Thoracic aorta (tissue), 2 donors: ENCODE results near the gene CLEC5A. TPM values are rescaled to one million over a fixed set of nuclear protein-coding genes. Genes with fewer than 3 reads are reported as not detected.

Experiments used
- ATAC-seq: fragments of 150-250 bp; one replicate; pipeline ENCODE4 v1.8.0; 2017; ENCODE audit warnings: low read depth; ENCODE audit not compliant: insufficient number of reproducible peaks, low FRiP score
- DNase-seq: peaks from one replicate; pipeline ENCODE4 v3.0.0-alpha.2; 2020; ENCODE audit warnings: low spot score
- H3K27ac ChIP-seq, 2 donors: fragments of 200-600 bp; sonication (generic); 1 replicate in 1 of 2; 2 replicates in 1 of 2; pipeline ENCODE4 v1.5.1; 2016; ENCODE audit warnings: mild to moderate bottlenecking in 2 of 2, moderate library complexity in 2 of 2
- H3K27me3 ChIP-seq: fragments of 200-600 bp; sonication (generic); replicated peaks from 2 replicates; pipeline ENCODE4 v1.6.0; 2016; ENCODE audit warnings: mild to moderate bottlenecking; ENCODE audit not compliant: insufficient read depth
- H3K36me3 ChIP-seq: fragments of 200-600 bp; sonication (generic); one replicate; pipeline ENCODE4 v1.5.1; 2016
- H3K4me1 ChIP-seq, 2 donors: fragments of 200-600 bp; sonication (generic); 1 replicate in 1 of 2; 2 replicates in 1 of 2; pipeline versions ENCODE4 v1.5.1 to v1.6.0; 2016; ENCODE audit warnings: low read depth in 2 of 2, mild to moderate bottlenecking in 1 of 2; ENCODE audit not compliant: control insufficient read depth in 1 of 2
- H3K4me3 ChIP-seq: fragments of 200-600 bp; sonication (generic); 2 replicates; pipeline ENCODE4 v1.5.1; 2016; ENCODE audit warnings: mild to moderate bottlenecking
- H3K9me3 ChIP-seq: fragments of 200-600 bp; sonication (generic); 2 replicates; pipeline ENCODE4 v1.5.1; 2016
- total RNA-seq, 2 donors: library from RNA; depleted of rRNA; stranded (reverse); fragments of >200 nt; gene quantifications; one replicate each; pipeline versions ENCODE4 v1.1.0 to v1.2.3, GENCODE V29; 2016
- TF ChIP-seq, protein P1 (sequence below): fragments of 200-600 bp; sonication (generic); IDR thresholded peaks from one replicate; pipeline ENCODE4 v1.5.1; 2019; ENCODE audit warnings: antibody characterized with exemption

Gene CLEC5A
- 1 to 10 TPM; 3.0 to 3.7 TPM for total RNA-seq

DNA sequence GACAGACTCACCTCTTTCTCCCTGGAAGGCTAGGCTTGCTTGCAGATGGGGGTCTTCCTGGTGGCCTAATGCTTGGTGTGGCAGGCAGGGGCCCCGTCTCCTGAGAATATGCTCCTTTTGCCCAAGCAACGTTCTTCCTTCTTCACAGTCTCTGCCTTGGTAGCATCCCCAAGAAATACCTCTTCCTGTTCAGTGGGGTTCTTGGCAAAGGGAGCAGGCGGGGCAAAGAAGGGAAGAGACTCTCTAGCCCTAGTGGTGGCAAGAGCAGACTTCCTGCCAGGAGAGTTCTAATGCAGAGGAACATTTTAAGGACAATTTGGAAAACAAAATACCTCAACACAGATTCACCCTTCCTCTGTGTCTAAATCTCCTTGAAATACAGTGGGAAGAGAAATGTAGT lies at the start of gene CLEC5A:
Gene CLEC5A, minus strand, starts transcription at position 179 of the 400 bp plus-strand sequence. CDS start 682 bp downstream, outside the sequence.
- H3K9me3 ChIP-seq = peaks cover 3% of the 10 kb centered on the region
- no peak within 1 kb of the TSS for H3K27ac ChIP-seq
- ATAC-seq (no peak), DNase-seq (no peak)
- H3K4me1 ChIP-seq = no peaks in the 10 kb centered on the region
- H3K4me3 ChIP-seq = peak within 1 kb of the TSS; percentile 29
- no peaks in the 10 kb centered on the region for H3K27me3 ChIP-seq
- no peaks in the 10 kb centered on the region for H3K36me3 ChIP-seq
- TF ChIP-seq, protein P1, sequence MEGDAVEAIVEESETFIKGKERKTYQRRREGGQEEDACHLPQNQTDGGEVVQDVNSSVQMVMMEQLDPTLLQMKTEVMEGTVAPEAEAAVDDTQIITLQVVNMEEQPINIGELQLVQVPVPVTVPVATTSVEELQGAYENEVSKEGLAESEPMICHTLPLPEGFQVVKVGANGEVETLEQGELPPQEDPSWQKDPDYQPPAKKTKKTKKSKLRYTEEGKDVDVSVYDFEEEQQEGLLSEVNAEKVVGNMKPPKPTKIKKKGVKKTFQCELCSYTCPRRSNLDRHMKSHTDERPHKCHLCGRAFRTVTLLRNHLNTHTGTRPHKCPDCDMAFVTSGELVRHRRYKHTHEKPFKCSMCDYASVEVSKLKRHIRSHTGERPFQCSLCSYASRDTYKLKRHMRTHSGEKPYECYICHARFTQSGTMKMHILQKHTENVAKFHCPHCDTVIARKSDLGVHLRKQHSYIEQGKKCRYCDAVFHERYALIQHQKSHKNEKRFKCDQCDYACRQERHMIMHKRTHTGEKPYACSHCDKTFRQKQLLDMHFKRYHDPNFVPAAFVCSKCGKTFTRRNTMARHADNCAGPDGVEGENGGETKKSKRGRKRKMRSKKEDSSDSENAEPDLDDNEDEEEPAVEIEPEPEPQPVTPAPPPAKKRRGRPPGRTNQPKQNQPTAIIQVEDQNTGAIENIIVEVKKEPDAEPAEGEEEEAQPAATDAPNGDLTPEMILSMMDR = no peak

DNA sequence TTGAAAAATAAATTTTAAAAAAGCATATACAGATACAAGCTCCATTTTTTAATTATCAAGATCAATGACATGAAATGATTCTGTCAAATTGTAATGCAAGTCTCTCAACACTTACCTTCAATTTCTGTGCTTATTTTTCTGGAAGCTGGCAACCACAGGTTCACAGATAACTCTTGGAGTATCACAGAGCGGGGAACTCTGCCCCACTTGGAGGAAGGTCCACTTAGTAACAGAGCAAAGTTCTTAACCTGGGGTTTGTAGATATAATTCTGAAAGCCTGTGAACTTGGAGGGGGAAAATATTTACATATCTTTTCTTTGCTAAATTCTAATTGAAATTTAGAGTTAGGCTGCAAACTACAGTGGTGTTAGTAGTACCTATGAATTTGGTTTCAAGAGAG lies 46.6 kb upstream of the CLEC5A start:
- ATAC-seq (no peak), DNase-seq (no peak)
- Histone ChIP-seq H3K4me1 (no peaks in the 10 kb centered on the region), H3K27me3 (no peaks in the 10 kb centered on the region), H3K4me3 (no peak overlapping the region), H3K27ac (no peak overlapping the region), H3K9me3 (no peaks in the 10 kb centered on the region), H3K36me3 (no peaks in the 10 kb centered on the region)
- TF ChIP-seq, protein P1 = no peak

DNA sequence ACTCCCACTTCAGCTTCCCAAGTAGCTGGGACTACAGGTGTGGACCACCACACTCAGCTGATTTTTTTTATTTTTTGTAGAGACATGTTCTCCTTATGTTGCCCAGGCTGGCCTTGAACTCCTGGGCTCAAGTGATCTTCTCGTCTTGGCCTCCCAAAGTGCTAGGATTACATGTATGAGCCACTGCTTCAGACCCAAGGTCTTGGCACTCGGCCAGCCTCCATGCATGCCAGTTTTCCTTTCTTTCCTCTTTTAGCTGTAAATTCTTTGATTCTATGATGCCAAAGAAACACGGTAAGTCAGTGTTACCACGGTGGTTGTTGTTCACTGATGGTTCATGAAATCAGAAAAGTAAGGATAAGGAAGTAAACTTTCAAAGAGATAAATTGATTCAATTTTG lies 45.9 kb upstream of the CLEC5A start:
- no peak overlapping the region for H3K4me3 ChIP-seq
- H3K36me3 ChIP-seq = no peaks in the 10 kb centered on the region
- no peak for DNase-seq
- TF ChIP-seq, protein P1 = no peak
- no peak overlapping the region for H3K27ac ChIP-seq
- no peaks in the 10 kb centered on the region for H3K4me1 ChIP-seq
- H3K9me3 ChIP-seq = no peaks in the 10 kb centered on the region
- no peaks in the 10 kb centered on the region for H3K27me3 ChIP-seq
- no peak for ATAC-seq

DNA sequence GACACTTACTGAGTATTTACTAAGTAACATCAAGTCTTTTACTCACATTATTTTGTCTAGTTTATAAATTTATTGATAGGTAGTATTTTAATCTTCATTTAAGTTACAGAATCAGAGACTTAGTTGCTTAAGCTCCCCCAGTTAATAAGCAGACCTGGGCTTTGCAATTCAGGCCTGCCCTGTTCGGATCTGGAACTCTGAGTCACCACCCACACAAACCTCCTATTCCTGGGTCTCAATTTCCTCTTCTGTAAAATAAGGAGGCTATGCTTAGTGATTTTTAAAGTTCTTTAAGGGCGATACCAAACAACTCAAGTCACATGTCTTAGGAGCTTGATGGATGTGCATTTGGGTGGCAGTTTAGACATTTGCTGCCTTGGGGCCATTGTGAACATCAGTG lies 45.4 kb upstream of the CLEC5A start:
- TF ChIP-seq, protein P1 = no peak
- Histone ChIP-seq H3K9me3 (no peaks in the 10 kb centered on the region), H3K4me1 (no peaks in the 10 kb centered on the region), H3K27ac (no peak overlapping the region), H3K36me3 (no peaks in the 10 kb centered on the region), H3K4me3 (no peak overlapping the region), H3K27me3 (no peaks in the 10 kb centered on the region)
- ATAC-seq (no peak), DNase-seq (no peak)

DNA sequence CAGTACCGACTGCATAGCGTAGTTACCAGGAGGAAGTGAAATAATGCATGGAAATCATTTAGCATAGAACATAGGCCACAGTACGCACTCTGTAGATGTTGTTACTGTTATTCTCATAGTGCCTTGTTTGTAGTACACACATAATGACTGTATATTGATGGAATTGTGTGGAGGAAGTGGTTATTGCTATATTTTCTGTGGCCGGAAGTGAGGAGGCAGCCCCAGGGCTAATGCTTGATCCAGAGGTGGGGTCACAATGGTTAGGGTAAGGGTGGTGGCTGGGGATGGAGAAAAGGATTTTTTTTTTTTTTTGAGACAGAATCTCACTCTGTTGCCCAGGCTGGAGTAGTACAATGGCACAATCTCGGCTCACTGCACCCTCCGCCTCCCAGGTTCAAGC lies 44.4 kb upstream of the CLEC5A start:
- no peaks in the 10 kb centered on the region for H3K36me3 ChIP-seq
- H3K27me3 ChIP-seq = no peaks in the 10 kb centered on the region
- H3K4me3 ChIP-seq = no peak overlapping the region
- no peak overlapping the region for H3K27ac ChIP-seq
- H3K4me1 ChIP-seq = no peaks in the 10 kb centered on the region
- ATAC-seq (no peak), DNase-seq (no peak)
- TF ChIP-seq, protein P1 = no peak
- no peaks in the 10 kb centered on the region for H3K9me3 ChIP-seq
